HG02943 (cell line): ENCODE results near the gene ZBED2.
A peak's percentile ranks its signal among the peaks of the same experiment; 100 is the strongest.
"Not testable (repeated sequence)": the region's sequence is repeated elsewhere in the genome, so short reads cannot be mapped to it uniquely, and the experiment has no call there.

Source experiments
- ATAC-seq: cut with Tn5 transposase; IDR thresholded peaks from one replicate; pipeline ENCODE4 v1.9.1; 2021; ENCODE audit warnings: mild to moderate bottlenecking, low read depth, moderate library complexity; ENCODE audit not compliant: unreplicated experiment

ZBED2 gene

GRCh38 chr3:111595232-111595631, at the start of gene ZBED2:
Gene ZBED2, minus strand, starts transcription at chr3:111595346. Its CDS starts 1,145 bp downstream, at chr3:111594201.
- no peak for ATAC-seq

- ATAC-seq = no peak
These were observed 44.2 kb upstream of the ZBED2 start for GRCh38 chr3:111639316-111639715.

- no peak for ATAC-seq
These were observed 41.3 kb upstream of the ZBED2 start for GRCh38 chr3:111636366-111636885.

- ATAC-seq = no peak
These were observed 40.3 kb upstream of the ZBED2 start for GRCh38 chr3:111635403-111635802.

- ATAC-seq = not testable (repeated sequence)
These were observed 35.5 kb upstream of the ZBED2 start for GRCh38 chr3:111630638-111631037.

- ATAC-seq = not testable (repeated sequence)
These were observed 33.9 kb upstream of the ZBED2 start for GRCh38 chr3:111629018-111629417.

GRCh38 chr3:111627092-111627491, 31.9 kb upstream of the ZBED2 start:
- ATAC-seq = no peak

GRCh38 chr3:111621535-111621934, 26.4 kb upstream of the ZBED2 start:
- ATAC-seq = no peak

- no peak for ATAC-seq
These were observed 24.7 kb upstream of the ZBED2 start for GRCh38 chr3:111619833-111620232.

GRCh38 chr3:111618945-111619344, 23.8 kb upstream of the ZBED2 start:
- no peak for ATAC-seq

- ATAC-seq = no peak
These were observed 22.9 kb upstream of the ZBED2 start for GRCh38 chr3:111617912-111618601.

GRCh38 chr3:111617406-111617805, 22.3 kb upstream of the ZBED2 start:
- ATAC-seq = no peak

- ATAC-seq = peak; percentile 88
These were observed 21.4 kb upstream of the ZBED2 start for GRCh38 chr3:111616417-111617105.

GRCh38 chr3:111615880-111616279, 20.7 kb upstream of the ZBED2 start:
- ATAC-seq = no peak

GRCh38 chr3:111613294-111613693, 18.1 kb upstream of the ZBED2 start:
- ATAC-seq = no peak

- peak; percentile 9 for ATAC-seq
These were observed 15.5 kb upstream of the ZBED2 start for GRCh38 chr3:111610612-111611054.

GRCh38 chr3:111610189-111610588, 15.0 kb upstream of the ZBED2 start:
- ATAC-seq = peak; percentile 94

GRCh38 chr3:111609700-111610099, 14.6 kb upstream of the ZBED2 start:
- ATAC-seq = no peak

- ATAC-seq = no peak
These were observed 13.2 kb upstream of the ZBED2 start for GRCh38 chr3:111608383-111608782.

- ATAC-seq = no peak
These were observed 12.2 kb upstream of the ZBED2 start for GRCh38 chr3:111607240-111607920.

- no peak for ATAC-seq
These were observed 10.3 kb upstream of the ZBED2 start for GRCh38 chr3:111605493-111605892.
